ENCODE results near the gene LRMDA.

Gene LRMDA

DNA sequence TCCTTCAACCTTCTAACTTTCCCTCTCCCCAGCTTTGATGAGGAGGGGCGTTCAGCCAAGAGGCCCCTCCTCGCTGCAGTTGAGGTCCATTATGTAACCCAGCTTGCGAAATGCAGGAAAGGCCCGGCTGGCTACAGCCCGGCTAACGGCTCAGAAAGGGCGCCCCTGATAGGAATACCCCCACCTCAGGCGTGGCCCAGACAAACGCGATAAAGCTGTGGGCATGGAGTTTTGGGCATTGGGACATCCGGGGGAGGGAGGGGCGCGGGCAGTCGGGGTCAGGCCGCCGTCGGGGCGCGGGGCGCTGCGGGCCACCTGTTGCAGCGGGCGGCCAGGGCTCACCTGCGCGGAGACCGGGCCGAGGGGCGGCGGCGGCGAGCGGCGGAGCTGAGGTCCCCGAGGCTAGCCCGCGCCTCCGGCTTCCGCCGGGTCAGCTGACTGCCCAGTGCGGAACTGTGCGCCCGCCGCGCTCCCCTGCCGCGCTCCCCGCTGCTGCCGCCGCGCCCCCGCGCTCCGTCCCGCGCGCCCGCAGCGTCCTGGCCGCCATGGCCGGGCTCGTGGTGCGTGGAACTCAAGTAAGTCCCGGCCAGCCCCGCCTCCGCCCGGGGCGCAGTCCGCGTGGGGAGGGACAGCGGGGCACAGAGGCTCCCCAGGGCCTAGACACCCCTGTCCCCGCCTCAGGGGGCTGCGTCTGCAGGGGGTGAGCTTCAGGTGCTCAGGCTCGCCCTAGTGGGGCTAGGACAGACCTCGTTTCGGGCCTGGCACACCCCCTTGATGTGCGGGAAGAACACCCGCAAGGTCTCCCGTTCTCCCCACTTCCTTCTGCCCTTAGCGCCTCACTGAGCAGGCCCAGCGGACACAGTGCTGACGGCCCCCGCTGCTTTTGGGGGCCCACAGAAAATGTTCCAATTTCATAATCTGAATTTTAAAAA lies at the start of gene LRMDA:
Gene LRMDA (plus strand): TSS at position 445 of the 932 bp plus-strand sequence.
- DNase-seq, result no peak

DNA sequence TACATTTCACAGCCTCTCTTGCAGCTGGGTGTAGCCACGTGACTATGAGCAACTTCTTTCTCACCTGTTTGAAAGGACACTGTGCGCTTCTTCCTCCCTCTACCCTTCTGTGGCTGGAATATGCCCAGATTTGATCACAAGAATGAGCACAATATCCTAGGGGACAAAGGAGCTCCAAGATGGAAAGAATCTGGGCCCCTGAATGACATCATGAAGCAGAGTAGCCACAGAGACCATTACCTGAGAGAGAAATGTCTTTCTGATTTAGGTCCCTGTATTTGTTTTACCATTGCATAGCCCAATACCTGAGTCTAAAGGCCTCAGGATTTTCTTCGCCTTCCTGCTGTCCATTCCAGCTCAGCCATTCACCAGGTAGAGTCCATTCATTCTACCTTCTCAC lies 45.3 kb upstream of the LRMDA start:
- DNase-seq, result no peak

DNA sequence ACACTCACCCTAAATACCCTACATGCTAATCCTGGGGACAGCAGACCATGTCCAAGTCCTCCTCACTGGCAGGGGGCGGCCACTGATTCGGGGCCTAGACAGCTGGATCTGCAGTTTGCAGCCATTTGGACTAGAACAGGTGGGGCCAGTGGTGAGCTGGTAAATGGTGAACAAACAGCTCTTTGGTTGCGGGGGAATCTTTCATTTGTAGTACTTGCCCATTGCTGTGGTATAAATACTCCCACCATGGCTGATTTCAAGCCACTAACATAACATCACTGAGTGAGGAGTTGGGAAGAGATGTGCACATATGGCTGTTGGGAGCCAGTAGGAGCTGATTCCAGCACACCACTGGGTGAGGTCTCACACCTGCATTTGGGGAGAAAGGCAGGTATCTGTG lies 43.3 kb upstream of the LRMDA start:
- no peak for DNase-seq

DNA sequence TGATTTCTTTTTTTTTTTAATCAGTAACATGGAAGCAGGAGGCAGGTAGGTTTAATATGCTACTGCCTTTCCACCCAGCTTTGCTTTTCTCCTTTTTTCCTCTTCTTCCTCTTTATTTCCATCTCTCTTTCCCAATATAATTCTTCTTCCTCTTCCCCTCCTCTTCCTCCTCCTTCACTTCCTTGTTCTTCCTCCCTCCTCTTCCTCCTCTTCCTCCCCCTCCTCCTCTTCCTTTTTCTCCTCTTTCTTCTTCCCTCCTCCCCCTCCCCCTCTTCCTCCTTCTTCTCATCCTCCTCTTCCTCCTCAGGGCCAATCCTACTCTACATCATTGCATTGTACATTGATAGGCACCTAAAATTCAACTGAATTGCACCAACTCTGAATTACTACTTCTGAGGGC lies 41.2 kb upstream of the LRMDA start:
- no peak for DNase-seq

DNA sequence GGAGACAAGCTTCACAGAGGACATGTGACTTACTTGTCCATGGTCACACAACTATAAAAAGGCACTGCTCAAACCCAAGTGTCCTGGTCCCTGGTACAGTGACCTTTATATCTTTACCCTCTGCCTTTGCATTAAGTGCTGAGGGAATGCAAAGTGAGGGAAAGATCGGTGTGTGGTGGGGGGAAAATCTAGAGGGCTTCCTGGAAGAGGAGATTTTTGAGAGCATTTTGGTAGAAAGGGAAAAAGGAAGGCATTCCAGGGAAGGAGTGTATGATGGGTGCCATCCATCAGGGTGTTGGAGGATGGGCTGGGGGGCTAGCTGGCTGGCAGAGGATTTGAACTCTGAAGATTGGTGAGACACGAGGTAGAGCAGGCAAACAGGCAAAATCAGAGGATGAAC lies 39.2 kb upstream of the LRMDA start:
- no peak for DNase-seq

DNA sequence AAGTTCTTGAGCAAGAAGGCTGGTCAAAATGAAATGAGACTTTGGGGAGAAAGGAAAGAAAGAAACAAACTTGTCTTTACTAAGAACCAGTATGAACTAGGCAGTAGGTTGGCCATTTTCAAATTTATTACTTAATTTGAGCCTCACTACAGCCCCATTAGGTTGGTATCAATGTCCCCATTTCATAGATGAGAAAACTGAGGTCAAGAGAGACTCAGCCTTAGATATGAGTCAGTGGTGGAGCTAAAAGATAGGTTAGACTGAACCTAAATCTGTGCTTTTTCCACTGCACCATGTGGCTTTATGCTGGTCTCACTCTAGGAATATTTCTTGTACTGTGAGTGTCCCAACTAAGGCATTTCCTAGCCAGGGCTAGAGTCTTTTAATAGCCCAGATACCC lies 38.7 kb upstream of the LRMDA start:
- DNase-seq, result no peak

DNA sequence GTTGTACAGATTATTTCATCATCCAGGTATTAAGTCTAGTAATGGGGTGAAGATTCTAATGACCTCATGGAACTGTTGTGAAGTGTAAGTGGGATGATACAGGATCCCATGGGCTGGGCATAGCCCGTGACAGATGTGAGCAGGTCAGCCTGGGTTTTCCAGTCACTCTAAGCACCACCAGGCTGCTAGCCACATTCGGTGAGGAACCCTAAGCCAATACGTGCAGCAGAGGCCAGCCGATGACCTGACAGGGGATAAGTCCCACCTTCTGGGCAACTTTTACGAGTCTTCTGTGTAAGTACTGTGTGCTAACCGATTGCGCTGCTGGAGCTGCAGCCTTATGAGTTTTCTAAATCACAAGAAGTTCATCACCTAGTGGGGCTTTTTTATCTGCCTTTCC lies 37.2 kb upstream of the LRMDA start:
- DNase-seq, result no peak

DNA sequence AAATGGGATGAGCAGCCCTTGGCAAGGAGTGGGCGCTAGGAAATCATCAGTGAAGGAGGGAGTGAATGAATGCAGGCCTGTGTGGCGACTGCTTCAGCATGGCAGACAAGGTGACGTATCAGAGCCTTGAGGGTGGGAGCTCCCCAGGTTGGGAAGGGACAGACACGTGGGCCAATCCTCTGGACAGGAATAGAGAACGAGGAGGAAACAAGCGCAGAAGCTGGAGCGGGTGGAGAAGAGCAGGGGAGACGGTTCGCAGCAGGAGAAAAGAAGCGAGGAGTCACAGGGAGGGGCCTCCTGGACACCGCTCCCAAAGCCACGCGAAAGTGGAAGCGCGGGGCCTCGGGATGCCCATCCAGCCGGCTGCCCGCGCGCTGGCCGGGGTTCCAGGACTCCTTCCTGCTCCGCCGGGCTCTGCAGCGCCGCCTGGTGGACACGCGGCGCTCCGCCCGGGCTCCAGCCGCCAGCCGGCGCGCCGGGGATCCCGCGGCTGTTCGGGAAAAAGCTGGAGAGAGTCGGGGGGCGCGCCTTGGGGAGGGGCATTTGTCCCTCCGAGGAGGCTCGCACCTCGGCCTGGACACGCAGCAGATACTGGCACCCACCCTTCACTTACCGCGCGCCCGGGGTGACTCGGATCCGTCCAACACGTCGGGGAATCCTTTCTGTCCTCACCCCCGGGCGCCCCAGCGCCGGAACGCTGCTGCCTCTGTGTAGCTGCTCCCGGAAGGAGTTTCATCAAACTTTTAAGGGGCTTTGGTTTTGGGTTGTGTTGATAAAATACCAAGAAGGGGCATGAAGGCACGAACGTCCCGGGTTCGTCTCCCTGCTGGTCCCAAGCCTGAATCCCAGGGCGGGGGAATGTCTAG lies 36.1 kb upstream of the LRMDA start:
- no peak for DNase-seq

DNA sequence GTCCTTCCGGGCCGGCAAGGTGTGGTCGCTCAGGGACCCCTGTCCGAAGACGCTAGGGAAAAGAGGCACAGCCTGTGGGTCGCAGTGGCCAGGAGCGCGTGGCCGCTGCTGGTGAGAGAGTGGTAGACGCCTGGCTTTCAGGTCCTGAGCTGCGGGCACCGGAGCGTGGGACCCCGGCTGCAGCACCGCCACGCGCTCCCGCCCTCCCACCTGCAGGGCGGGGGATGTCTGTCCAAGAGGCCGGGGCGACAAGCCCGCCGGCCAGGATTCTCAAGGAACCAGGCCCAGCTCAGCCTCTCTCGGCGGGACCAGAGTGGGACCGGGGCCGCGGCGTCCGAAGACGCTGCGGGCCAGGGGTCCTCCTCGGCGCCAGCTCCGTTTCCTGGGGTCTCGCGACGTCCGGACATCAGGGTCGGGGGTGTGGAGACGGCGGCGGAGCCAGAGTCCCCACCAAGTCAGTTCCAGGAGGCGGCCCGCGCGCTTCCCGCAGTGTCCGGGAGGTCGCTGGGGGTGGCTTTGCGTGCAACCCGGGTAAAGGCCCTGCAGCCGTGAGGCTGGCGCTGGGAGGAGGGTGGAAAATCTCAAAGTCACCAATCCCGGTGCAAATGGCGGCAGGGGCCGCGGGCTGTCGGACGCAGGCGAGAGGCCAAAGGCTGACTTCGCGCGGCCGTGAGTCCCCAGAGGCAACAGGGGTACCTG lies 35.3 kb upstream of the LRMDA start:
- DNase-seq, result no peak

DNA sequence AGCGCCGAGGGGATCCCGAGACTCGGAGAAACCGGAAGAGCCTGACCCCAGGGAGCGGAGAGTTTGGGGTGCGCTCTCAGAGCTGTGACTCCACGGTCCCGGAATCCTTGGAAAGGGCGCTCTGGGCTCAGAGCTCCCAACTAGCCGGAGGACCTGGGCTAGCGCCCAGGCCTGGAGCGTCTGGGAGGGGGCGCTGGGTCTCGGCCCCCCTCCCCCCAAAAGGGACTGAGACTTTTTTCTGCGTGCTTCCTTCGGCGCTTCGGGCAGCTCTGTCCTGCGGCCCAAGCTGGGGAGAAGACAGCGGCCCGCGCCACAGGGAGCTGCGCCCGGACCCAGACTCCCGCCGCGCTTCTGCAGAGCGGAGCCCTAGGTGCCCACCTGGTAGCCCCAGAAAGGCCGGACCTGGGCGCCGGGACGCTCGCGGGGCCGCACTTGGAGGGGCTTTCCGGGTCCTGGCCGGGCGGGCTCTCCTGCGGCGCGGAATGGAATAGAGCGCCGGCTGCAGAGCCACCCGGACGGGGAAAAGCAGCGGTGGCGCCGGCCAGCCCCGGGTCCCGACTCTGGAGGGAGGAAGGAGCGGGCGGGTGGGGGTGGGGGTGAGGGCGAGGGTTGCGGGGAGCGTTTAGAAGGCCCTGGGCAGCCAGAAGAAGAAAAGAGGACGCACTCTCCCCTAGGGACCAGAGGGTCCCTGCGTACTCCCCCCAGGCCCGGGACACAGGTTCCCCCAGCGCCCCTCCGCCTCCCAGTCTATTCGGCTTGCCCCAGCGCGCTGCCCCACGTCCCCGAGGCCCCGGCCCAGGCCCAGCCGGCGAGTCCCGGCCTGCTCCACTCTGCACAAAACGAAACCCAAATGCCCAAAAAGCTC lies 34.6 kb upstream of the LRMDA start:
- no peak for DNase-seq

DNA sequence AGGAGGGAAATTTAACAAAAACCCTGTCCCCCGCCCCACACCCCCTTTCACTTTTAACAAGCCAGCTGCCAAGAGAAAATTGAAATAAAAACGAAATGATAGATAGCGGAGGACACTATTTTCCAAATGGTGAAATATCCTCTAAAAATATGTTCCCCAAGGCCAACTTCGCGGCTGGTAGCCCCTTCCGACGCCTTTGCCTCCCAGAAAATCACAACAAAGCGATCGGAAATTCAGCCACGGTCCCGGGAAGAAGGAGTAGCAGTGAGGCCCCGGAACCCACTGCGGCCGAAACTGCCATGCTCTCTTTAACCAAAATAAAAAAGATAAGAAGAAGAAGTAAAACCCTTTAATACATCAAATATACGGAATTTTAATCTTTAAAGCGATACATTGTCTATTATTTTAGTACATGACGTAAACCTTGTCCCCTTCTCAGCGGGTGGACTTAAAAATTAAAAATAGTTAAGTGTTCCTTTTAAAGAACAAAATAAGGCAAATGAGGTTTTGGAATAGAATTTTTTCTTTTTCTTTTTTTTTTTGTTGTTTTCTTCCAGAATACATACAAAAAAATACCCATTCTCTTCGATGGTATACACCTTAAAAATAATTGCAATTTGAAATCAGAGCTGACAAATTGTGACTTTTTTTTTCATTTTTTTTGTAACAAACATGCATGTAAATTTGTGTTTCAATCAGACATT lies 33.8 kb upstream of the LRMDA start:
- no peak for DNase-seq

DNA sequence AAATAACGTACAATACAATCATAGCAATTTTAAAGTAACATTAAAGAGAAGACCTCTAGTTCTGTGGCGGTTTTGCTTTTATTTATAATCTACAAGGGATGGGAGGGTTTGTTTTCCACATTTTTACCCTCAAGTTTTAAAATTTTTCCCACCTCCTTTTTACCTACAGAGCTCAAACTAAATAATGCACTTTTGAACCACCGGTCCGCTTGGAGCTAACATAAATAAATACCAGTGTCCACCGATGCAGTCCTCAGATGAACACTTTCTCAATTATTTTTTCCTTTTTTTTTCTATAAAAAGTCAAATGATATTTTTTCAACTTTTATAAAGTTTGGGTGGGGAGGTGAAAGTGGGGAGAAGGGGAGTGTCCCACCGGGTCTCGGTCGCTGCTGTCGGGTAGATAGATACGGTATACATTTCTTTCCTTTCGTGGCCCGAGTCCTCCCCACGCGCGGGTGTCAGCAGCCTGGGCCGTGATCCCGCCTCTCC lies 33.2 kb upstream of the LRMDA start:
- no peak for DNase-seq

DNA sequence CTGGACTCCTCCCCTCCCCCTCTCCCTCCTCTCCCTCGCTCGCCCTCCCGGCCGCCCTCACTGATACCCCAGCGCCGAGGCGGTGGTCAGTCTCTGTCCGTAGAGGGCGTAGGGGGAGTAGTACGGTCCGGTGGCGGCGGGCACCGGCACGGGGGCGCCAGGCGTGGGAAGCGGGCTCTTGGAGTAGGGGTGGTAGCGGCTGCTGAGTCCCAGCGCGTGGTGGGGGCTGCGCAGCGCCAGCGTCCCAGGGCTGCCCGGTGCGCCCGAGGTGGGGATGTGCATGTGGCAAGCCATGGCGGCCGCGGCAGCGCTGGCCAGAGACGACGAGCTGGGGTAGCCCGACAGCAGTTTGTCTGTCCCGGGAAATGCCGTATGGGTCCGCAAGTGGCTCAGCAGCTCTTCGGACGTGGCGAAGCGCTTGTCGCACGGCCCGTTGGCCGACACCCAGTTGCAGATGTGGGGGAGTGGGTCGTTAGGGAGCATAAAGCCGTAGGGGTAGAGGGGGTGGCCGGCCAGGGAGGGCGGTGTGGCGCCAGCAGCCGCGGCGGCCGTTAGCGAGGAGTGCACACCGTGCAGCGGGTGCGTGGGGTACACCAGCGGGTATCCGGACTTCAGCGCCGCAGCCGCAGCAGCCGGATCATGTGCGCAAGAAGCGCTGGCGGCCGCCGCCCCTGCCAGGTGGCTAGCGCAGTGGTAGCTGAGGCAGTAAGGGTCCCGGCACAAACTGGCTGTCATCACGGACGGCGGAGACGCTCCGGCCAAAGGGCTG lies 32.5 kb upstream of the LRMDA start:
- no peak for DNase-seq

DNA sequence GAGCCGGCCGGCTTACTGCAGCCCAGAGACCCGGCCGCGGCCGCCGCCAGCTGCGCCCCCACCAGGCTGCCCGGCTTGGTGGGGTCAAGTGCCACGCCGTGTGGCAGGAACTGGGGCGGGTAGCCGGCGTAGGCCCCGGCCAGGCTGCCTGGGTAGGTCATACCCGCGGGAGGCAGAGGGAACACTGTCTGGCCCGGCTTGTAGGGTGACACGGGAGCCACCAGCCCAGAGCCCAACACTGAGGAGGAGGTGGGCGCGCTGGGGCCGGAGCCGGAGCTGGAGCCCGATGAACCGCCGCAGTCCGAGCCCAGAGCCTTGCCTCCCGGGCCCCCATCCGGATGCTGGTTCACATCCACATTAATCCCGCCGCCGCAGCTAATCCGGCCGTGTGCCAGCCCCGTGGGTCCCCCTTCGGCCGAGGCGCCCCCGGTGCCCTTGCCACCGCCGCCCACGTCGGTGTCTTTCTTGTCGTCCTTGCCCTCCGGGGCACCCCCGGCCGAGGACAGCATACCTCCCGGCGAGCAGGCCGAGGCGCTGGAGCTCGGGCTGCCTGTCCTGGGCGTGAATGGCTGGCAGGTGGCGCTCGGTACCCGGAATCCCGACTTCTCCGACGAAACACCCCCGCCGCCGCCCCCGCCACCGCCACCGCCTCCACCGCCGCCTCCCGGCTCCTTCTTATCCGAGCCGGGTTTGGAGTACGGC lies 31.8 kb upstream of the LRMDA start:
- no peak for DNase-seq

DNA sequence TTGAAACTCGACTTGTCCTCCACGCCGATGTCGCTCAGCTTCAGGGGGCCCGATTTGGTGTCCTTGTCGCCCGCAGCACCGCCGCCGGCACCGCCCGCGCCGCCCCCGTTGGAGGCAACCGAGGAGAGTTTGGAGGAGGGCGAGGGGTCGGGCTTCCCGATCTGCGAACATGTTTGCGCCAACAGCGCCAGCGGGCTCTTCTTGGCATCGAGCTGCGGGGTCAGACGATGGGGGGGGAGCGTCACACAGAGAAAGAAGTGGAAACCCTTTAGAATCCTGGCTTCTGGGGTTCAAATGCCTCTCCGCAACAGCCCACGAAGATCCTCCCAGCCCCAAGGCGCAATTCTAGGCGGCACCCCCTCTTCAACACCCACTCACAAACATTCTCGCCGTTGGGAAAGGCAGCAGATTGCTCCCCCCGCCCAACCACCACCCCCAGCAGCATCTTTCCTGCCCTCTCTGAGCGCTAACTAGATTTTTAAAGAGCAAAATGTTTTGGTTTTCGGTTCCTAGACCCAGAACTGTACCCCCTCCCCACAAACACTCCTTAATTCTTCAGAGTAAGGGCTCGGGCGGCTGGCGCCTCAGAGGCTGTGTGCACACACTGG lies 31.2 kb upstream of the LRMDA start:
- no peak for DNase-seq

DNA sequence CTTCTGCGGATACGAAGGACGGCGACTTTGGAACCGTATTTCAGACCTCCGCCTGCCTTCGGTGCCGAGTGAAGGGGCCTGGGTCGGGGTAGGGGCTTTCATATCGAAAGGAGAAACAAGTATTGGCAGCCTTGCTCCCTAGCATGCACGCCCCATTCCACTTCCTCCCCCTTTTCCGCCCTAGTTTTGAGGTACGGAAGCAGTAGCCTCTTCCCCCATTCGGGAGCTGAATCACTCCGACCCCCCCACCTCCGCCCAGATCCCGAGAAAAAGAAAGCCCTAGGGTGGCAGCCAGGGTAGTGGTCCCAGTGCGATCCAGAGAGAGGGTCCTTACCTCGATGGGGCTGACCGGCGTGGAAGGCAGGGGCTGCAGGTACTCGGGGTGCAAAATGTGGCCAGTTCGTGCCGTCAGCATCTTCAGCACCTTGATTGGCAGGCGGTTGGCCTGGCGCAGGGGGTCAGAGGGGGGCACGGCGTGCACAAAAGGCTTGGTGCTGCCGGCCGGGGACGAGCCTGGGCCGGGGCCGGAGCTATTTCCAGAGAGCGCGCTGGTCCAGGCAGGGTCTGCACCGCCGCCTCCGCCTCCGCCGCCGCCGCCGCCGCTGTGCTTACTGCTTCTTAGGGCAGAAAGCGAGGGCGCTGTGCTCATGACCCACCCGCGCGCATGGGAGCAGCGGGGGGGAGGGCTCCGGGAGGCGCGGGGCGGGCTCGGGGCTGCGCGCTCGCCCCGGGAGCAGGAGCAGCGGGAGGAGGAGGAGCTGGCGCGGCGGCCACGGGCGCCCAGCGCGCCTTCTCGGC lies 30.5 kb upstream of the LRMDA start:
- no peak for DNase-seq

DNA sequence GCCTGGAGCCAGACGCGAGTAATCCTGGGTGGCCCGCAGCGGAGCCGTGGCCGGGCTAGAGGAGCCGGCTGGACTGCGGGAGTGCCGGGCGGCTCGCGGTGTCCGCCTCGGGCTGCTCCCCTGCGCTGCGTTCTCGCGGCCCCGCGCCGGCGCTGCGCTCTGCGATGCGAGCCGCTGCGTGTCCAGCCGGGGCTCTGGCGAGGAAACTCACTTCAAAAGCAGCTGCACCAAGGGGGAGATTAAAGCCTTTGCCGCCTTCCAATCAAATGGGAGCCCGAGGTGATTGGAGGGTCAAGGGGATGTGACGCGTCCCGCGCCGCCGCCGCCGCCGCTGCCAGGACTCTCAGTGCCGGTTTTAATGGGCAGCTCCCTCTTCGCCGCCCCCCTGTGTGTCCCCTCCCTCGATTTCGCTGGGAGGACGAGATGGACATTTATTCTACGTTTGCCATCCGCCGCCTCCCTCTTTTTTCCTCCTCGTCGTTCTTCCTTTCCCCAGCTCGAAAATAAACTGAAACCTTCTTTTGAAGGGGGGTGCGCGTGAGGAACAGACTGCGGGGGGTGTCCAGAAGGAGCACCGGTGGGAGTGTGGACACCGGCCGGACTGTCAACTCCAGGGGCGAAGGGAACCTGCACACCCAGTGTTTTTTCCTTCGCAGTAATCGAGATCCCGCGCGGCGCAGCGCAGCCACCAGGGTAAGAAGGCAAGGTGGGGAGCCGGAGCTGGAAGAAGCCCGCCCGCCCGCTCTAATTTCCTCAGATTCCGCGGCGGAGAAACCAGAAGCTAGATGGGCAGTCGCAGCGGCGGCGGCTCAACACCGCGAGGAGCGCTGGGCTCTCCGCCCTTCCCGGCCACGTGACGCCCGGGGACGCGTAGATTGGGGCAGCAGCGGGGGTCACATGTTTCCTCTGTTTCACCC lies 29.6 kb upstream of the LRMDA start, which contains the start of gene ZNF503:
Gene ZNF503 (minus strand): TSS at position 196 of the 917 bp plus-strand sequence. CDS start 345 bp downstream, outside the sequence.
- peak; percentile 69 for DNase-seq

Measured in NCI-H524 treated with DMSO at 0.1 percent for 48 hours (cell line).